ENCODE measurements around the gene NPL.

DNA sequence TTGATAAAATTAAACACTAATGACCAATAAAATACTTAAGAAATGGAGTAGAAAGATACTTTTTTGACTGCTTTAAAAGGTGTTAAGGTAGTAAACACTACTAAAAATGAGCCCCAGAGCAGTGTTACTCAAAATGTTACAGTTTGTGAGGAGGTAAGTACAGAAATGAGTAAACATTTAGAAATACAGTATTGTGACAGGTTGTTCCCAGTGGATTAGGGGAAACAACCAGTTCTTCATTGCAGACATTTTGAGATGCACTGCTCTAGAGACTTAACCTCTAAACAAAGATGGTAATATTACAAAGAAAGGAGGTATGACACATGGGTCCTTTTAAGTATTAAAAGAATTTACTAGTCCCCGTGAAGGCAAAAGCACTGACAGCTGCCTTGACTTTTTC, 62.3 kb downstream of the NPL start:
- TF ChIP-seq, protein P1, sequence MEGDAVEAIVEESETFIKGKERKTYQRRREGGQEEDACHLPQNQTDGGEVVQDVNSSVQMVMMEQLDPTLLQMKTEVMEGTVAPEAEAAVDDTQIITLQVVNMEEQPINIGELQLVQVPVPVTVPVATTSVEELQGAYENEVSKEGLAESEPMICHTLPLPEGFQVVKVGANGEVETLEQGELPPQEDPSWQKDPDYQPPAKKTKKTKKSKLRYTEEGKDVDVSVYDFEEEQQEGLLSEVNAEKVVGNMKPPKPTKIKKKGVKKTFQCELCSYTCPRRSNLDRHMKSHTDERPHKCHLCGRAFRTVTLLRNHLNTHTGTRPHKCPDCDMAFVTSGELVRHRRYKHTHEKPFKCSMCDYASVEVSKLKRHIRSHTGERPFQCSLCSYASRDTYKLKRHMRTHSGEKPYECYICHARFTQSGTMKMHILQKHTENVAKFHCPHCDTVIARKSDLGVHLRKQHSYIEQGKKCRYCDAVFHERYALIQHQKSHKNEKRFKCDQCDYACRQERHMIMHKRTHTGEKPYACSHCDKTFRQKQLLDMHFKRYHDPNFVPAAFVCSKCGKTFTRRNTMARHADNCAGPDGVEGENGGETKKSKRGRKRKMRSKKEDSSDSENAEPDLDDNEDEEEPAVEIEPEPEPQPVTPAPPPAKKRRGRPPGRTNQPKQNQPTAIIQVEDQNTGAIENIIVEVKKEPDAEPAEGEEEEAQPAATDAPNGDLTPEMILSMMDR (IDR thresholded peaks at IDR 0.05 in 8 of 11, conservative IDR thresholded peaks at IDR 0.05 in 3 of 11) = no peak
- TF ChIP-seq POLR2A (IDR thresholded peaks at IDR 0.05) (no peak), POLR2AphosphoS5 (IDR thresholded peaks at IDR 0.05) (no peak)

Measured in spleen (tissue), 7 donors.